ENCODE results near the gene TSPAN15.

GRCh38 chr10:69406302-69406811 is 44.9 kb upstream of the TSPAN15 start:
- TF ChIP-seq CTCF (conservative IDR thresholded peaks at IDR 0.05 in 1 of 2, IDR thresholded peaks at IDR 0.05 in 1 of 2; ENCODE audit: low read depth in 1 of 2, low read length in 2 of 2): no peak
- no peak for TF ChIP-seq EZH2 (IDR thresholded peaks at IDR 0.05; ENCODE audit: low read length, missing control alignments)
